Duodenal mucosa (tissue), 2 donors: ENCODE results near the gene TRAPPC4.
"Not testable (repeated sequence)": the region's sequence is repeated elsewhere in the genome, so short reads cannot be mapped to it uniquely, and the experiment has no call there.

ENCODE experiments used
- H3K27ac ChIP-seq: one replicate; pipeline ENCODE4 v1.7.0; 2013; ENCODE audit warnings: low read depth, low read length
- H3K27me3 ChIP-seq, 2 donors: one replicate each; pipeline ENCODE4 v1.7.0; 2013; ENCODE audit warnings: low read length in 2 of 2, control low read depth in 1 of 2; ENCODE audit not compliant: insufficient read depth in 2 of 2, control insufficient read depth in 1 of 2
- H3K36me3 ChIP-seq, 2 donors: one replicate each; pipeline ENCODE4 v1.7.0; 2013; ENCODE audit warnings: low read length in 2 of 2, control low read depth in 1 of 2; ENCODE audit not compliant: insufficient read depth in 2 of 2, control insufficient read depth in 1 of 2
- H3K4me1 ChIP-seq, 2 donors: one replicate each; pipeline ENCODE4 v1.7.0; 2013; ENCODE audit warnings: low read length in 2 of 2, control low read depth in 1 of 2; ENCODE audit not compliant: insufficient read depth in 2 of 2, control insufficient read depth in 1 of 2
- H3K4me3 ChIP-seq, 2 donors: one replicate each; pipeline ENCODE4 v1.7.0; 2013; ENCODE audit warnings: low read length in 2 of 2, low read depth in 1 of 2
- H3K9ac ChIP-seq, 2 donors: one replicate each; pipeline ENCODE4 v1.7.0; 2013; ENCODE audit warnings: low read length in 2 of 2, low read depth in 1 of 2
- H3K9me3 ChIP-seq, 2 donors: one replicate each; pipeline ENCODE4 v1.7.0; 2013; ENCODE audit warnings: low read length in 2 of 2, control low read depth in 1 of 2; ENCODE audit not compliant: control insufficient read depth in 1 of 2

The TRAPPC4 gene

DNA sequence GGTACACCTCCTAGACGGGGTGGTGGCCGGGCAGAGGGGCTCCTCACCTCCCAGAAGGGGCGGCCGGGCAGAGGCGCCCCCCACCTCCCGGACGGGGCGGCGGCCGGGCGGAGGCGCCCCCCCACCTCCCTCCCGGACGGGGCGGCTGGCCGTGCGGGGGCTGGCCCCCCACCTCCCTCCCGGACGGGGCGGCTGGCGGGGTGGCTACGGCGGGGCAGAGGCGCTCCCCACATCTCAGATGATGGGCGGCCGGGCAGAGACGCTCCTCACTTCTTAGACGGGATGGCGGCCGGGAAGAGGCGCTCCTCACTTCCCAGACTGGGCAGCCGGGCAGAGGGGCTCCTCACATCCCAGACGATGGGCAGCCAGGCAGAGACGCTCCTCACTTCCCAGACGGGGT, 40.6 kb downstream of the TRAPPC4 start:
- H3K9me3 ChIP-seq, H3K4me3 ChIP-seq, H3K27me3 ChIP-seq, H3K9ac ChIP-seq, H3K27ac ChIP-seq: not testable (repeated sequence)
- peaks cover 19 to 22% of the 10 kb centered on the region in 2 donors for H3K4me1 ChIP-seq
- peaks cover 12 to 13% of the 10 kb centered on the region in 2 donors for H3K36me3 ChIP-seq

DNA sequence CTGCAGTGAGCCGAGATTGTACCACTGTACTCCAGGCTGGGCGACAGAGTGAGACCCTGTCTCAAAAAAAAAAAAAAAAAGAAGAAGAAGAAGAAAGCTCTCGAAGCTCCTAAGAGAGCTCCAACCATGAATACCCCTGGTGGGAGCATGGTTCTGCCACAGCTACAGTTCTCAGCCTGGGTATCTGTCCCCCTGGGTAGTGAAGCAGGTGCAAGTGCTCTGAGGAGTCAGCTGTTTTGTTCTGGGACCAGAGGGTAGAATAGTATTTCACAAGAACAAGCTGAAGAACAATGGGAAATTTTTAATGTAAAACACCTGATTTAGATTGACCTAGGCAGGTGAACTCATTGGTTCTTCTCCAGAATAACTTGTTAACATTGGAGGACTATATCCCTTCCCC, 42.7 kb downstream of the TRAPPC4 start:
- Histone ChIP-seq H3K9ac (no peak overlapping the region), H3K36me3 (no peaks in the 10 kb centered on the region), H3K4me3 (no peak overlapping the region), H3K27ac (no peak overlapping the region), H3K4me1 (peaks cover 6 to 10% of the 10 kb centered on the region in 2 donors), H3K27me3 (no peaks in the 10 kb centered on the region), H3K9me3 (no peaks in the 10 kb centered on the region)

DNA sequence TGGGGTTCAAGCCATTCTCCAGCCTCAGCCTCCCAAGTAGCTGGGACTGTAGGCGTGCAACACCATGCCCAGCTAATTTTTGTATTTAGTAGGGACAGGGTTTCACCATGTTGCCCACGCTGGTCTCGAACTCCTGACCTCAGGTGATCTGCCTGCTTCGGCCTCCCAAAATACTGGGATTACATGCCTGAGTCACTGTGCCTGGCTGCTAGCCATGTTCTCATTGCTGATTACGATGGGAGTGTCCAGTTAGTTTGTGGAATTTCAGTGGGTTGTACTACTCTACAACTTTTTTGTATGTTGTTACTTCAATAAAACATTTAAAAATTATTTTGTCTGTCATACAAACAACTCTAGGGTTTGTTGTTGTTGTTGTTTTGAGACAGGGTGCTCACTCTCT, 44.2 kb downstream of the TRAPPC4 start:
- H3K27me3 ChIP-seq = no peaks in the 10 kb centered on the region
- peaks cover 11 to 17% of the 10 kb centered on the region in 2 donors for H3K4me1 ChIP-seq
- no peak overlapping the region for H3K27ac ChIP-seq
- no peaks in the 10 kb centered on the region for H3K9me3 ChIP-seq
- H3K36me3 ChIP-seq = no peaks in the 10 kb centered on the region
- no peak overlapping the region for H3K9ac ChIP-seq
- H3K4me3 ChIP-seq = no peak overlapping the region

- H3K9ac ChIP-seq = no peak overlapping the region
- peaks cover 8 to 18% of the 10 kb centered on the region in 2 donors for H3K4me1 ChIP-seq
- H3K27ac ChIP-seq = no peak overlapping the region
Measured at GRCh38 chr11:119065369-119065768, 46.8 kb downstream of the TRAPPC4 start.

DNA sequence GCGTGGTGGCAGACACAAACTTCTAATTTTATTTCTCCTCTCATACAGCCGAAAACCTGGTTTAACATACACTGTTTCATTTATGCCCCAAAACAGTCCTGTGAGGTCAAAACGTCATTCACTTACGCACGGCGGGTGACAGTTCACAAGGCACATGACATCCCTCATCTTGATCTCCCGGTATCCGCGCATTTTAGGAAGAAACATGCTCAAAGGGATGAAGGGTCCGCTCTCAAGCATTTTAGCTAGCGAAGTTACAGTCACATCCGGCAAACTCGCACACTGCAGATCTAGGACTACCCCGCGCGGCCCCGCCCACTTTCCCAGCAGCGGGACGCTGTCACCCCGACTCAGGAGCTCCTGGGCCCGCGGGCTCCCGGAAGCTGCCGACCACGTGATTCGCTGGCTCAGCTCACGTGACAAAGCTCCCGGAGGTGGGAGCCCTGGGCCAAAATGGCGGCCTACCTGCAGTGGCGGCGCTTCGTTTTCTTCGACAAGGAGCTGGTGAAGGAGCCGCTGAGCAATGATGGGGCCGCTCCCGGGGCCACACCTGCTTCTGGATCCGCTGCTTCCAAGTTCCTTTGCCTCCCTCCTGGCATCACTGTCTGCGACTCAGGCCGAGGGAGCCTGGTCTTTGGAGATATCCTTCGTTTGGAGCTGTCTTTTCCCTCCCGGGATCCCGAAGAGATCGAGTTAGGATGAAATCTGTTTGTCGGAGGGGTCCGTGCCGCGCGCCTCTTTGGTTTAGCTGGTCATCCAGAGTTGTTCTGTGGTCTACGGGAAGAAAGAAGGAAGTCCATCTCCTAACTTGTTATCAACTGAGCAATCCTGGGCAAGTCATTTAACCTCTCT, 49.0 kb downstream of the TRAPPC4 start, which contains the start of gene VPS11:
TSS of gene VPS11 (plus strand) at position 448 of the 852 bp plus-strand sequence. CDS start at position 454, 6 bp downstream.
- peak within 1 kb of the TSS; percentile 88 to 96 for H3K9ac ChIP-seq
- peaks cover 8 to 18% of the 10 kb centered on the region in 2 donors for H3K4me1 ChIP-seq

More at GRCh38 chr11:119065369-119065768, 46.8 kb downstream of the TRAPPC4 start:
- Histone ChIP-seq H3K4me3 (no peak overlapping the region), H3K9me3 (no peaks in the 10 kb centered on the region), H3K27me3 (no peaks in the 10 kb centered on the region), H3K36me3 (peaks cover 4 to 7% of the 10 kb centered on the region in 2 donors)

More for the DNA sequence above, 49.0 kb downstream of the TRAPPC4 start, which contains the start of gene VPS11:
- Histone ChIP-seq H3K27ac (peak within 1 kb of the TSS; percentile 77), H3K4me3 (peak within 1 kb of the TSS; percentile 97 to 100), H3K36me3 (peaks cover 12 to 29% of the 10 kb centered on the region in 2 donors), H3K9me3 (no peaks in the 10 kb centered on the region), H3K27me3 (no peaks in the 10 kb centered on the region)
